GM23248 (cell line): Measurements from ENCODE around the gene MRPL19. TPM values are rescaled to one million over a fixed set of nuclear protein-coding genes. Genes with fewer than 3 reads are reported as not detected.

Experiments used
- DNase-seq: peaks from one replicate; pipeline ENCODE4 v3.0.0-alpha.2; 2015
- H2AFZ ChIP-seq: fragments of 200-600 bp; sonication (generic); 2 replicates; pipeline ENCODE4 v1.6.1; 2016; ENCODE audit warnings: antibody characterized with exemption
- H3F3A ChIP-seq: fragments of 200-600 bp; sonication (generic); 2 replicates; pipeline ENCODE4 v1.6.1; 2016; ENCODE audit warnings: mild to moderate bottlenecking, antibody characterized with exemption, mixed run types; ENCODE audit not compliant: insufficient read depth
- H3K27ac ChIP-seq: fragments of 200-600 bp; sonication (generic); 2 replicates; pipeline ENCODE4 v1.5.1; 2016; ENCODE audit warnings: mild to moderate bottlenecking
- H3K27me3 ChIP-seq: fragments of 200-600 bp; sonication (generic); replicated peaks from 2 replicates; pipeline ENCODE4 v1.6.1; 2016; ENCODE audit warnings: mild to moderate bottlenecking; ENCODE audit not compliant: insufficient read depth
- H3K36me3 ChIP-seq: fragments of 200-600 bp; sonication (generic); 2 replicates; pipeline ENCODE4 v1.6.1; 2016; ENCODE audit warnings: low read depth, mild to moderate bottlenecking
- H3K4me1 ChIP-seq: fragments of 200-600 bp; sonication (generic); 2 replicates; pipeline ENCODE4 v1.6.1; 2016; ENCODE audit warnings: mild to moderate bottlenecking; ENCODE audit not compliant: insufficient read depth
- H3K4me2 ChIP-seq: fragments of 200-600 bp; sonication (generic); one replicate; pipeline ENCODE4 v1.6.1; 2016; ENCODE audit warnings: mild to moderate bottlenecking; ENCODE audit not compliant: unreplicated experiment
- H3K4me3 ChIP-seq: fragments of 200-600 bp; sonication (generic); 2 replicates; pipeline ENCODE4 v1.5.1; 2016; ENCODE audit warnings: mild to moderate bottlenecking
- H3K79me2 ChIP-seq: fragments of 200-600 bp; sonication (generic); 2 replicates; pipeline ENCODE4 v1.6.1; 2016; ENCODE audit warnings: mild to moderate bottlenecking; ENCODE audit not compliant: insufficient read depth
- H3K9ac ChIP-seq: fragments of 200-600 bp; sonication (generic); 2 replicates; pipeline ENCODE4 v1.6.1; 2016; ENCODE audit warnings: mild to moderate bottlenecking
- H3K9me2 ChIP-seq: fragments of 200-600 bp; sonication (generic); 2 replicates; pipeline ENCODE4 v1.6.1; 2016; ENCODE audit warnings: mixed run types, mild to moderate bottlenecking, moderate library complexity; ENCODE audit not compliant: insufficient read depth
- H3K9me3 ChIP-seq: fragments of 200-600 bp; sonication (generic); one replicate; pipeline ENCODE4 v1.6.1; 2017; ENCODE audit warnings: low read depth
- H4K20me1 ChIP-seq: fragments of 200-600 bp; sonication (generic); 2 replicates; pipeline ENCODE4 v1.6.0; 2016; ENCODE audit not compliant: insufficient read depth
- EZH2 ChIP-seq: fragments of 200-600 bp; sonication (generic); IDR thresholded peaks from 2 replicates; pipeline ENCODE4 v1.6.1; 2018; ENCODE audit warnings: antibody characterized with exemption, mild to moderate bottlenecking; ENCODE audit not compliant: insufficient read depth, poor library complexity, severe bottlenecking
- EZH2phosphoT487 ChIP-seq: fragments of 200-600 bp; sonication (generic); IDR thresholded peaks from 2 replicates; pipeline ENCODE4 v1.6.1; 2018; ENCODE audit warnings: antibody characterized with exemption, moderate library complexity, mild to moderate bottlenecking, low read depth; ENCODE audit not compliant: insufficient read depth
- WGBS, 2 experiments: methylation state at CpG; one replicate each; pipeline ENCODE4 v1.1.6; 2015 to 2017; ENCODE audit warnings: low lambda C conversion rate in 2 of 2, low coverage in 1 of 2; ENCODE audit errors: missing lambda C conversion rate in 2 of 2; 5-methylcytosine and 5-hydroxymethylcytosine counted together
- in situ Hi-C: fragments of 300-500 bp; cut with MboI; formaldehyde crosslinking; loops from 2 replicates; pipeline ENCODE4 v1.15.0; 2020
- polyA plus RNA-seq: library from polyadenylated mRNA; unstranded; fragments of >200 nt; fragmentation: Nextera tagmentation; extraction: Ambion mirVana; gene quantifications from 2 replicates; pipeline ENCODE4 v1.2.1, GENCODE V29; 2016
- total RNA-seq: library from RNA; depleted of rRNA; stranded (reverse); fragments of >200 nt; shearing (Covaris generic); gene quantifications from 2 replicates; pipeline ENCODE4 v1.2.3, GENCODE V29; 2014

Gene MRPL19
- total and polyA plus RNA-seq, 2 experiments from 2014 or later = 48.7 to 55.2 TPM

DNA sequence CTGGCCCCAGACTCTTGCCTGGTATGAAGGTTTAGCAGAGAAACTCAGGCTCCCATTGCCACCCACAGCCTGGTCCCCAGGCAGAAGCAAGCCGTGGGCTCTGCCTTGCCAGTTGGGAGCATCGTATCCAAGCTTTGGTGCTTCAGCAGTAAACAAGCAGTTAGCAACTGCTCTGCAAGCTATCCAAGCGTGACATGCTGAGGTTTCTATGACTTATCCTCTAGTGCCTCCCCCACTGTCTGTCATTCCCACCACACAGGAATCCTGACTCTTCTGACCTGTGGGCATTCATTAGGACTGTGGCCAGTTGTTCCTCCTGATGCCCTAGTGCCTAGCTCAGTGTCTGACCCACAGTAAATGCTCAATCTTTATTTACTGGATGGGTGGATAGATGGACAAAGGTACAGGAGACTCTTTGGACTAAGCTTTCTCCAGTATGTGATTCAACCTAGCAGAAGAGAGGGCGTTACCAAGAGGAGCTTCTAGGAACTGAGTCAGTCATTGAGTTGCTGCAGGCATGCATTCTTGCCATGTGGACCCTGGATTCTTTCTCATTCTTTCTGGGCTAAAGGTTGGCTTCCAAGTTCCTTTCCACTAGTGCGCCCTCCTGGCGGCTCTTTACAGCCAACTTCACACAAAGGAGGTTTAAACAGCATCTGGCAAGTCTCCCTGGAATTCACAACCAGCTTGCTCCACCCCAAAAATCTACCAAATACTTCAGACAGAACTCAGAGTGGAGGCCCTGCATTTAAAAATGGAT is 40.6 kb upstream of the MRPL19 start:
- Histone ChIP-seq H3K9ac (peak overlapping the region; percentile 77), H3K9me2 (no peaks in the 10 kb centered on the region), H3F3A (peaks cover 75% of the 10 kb centered on the region), H3K4me3 (peak overlapping the region; percentile 42; the same call in 1 of the 2 replicates), H3K27me3 (no peaks in the 10 kb centered on the region), H4K20me1 (no peaks in the 10 kb centered on the region), H2AFZ (peak overlapping the region; percentile 27; the same call in 1 of the 2 replicates), H3K27ac (peak overlapping the region; percentile 98), H3K36me3 (no peaks in the 10 kb centered on the region), H3K4me1 (peaks cover 72% of the 10 kb centered on the region), H3K4me2 (peak overlapping the region; percentile 64), H3K79me2 (no peaks in the 10 kb centered on the region), H3K9me3 (no peaks in the 10 kb centered on the region)
- peak; percentile 99 for DNase-seq
- TF ChIP-seq EZH2 (no peak), EZH2phosphoT487 (no peak)
- in situ Hi-C loops = loop anchor here (25.0 kb wide), 2 partner anchors 419 to 694 kb away; partner anchors contain the start of gene TACR1
- 3% methylated on average over 6 of the region's 6 CpGs for WGBS, 2 experiments

DNA sequence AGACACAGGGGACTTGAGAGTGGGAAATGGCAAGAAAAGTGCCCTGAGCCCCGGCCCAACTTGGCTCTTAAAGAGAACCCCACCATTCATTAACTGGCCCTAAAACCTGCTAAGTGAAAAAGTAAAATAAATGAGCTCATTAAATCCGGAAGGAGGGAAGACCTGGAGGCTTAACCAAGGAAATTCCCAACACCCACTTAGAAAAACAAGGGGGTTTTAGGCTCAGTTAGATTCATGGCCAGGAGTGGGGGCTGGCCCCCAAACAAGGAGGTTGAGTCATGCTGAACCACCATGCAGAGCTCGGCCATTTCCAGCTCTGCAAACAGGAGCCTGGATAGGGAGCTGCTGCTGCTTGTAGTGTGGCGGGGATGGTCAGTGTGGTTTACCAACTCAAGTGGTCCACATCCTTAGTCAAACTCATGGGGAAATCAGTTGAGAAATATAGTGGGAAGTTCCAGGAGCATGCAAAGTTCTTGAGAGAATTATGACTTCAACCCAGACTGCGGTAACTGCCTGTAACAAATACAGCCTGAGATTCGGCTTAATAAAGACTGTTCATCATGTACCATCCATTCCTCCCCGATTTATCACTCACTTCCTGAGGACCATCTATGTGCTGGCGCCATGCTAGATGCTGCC is 39.7 kb upstream of the MRPL19 start:
- H3K9me2 ChIP-seq = no peaks in the 10 kb centered on the region
- TF ChIP-seq EZH2 (no peak), EZH2phosphoT487 (no peak)
- H3K4me1 ChIP-seq = peaks cover 68% of the 10 kb centered on the region
- peak overlapping the region; percentile 27; the same call in 1 of the 2 replicates for H2AFZ ChIP-seq
- H3K27me3 ChIP-seq = no peaks in the 10 kb centered on the region
- H3K36me3 ChIP-seq = no peaks in the 10 kb centered on the region
- no peaks in the 10 kb centered on the region for H3K79me2 ChIP-seq
- peak overlapping the region; percentile 98 for H3K27ac ChIP-seq
- H3K4me3 ChIP-seq = peak overlapping the region; percentile 32
- H3K4me2 ChIP-seq = peak overlapping the region; percentile 59
- H3F3A ChIP-seq = peaks cover 66% of the 10 kb centered on the region
- peak; percentile 62 for DNase-seq
- in situ Hi-C loops = loop anchor here (25.0 kb wide), 2 partner anchors 420 to 695 kb away; partner anchors contain the start of gene TACR1
- no peaks in the 10 kb centered on the region for H3K9me3 ChIP-seq
- H3K9ac ChIP-seq = peak overlapping the region; percentile 59
- no peaks in the 10 kb centered on the region for H4K20me1 ChIP-seq
- WGBS, 2 experiments = 56 to 59% methylated on average over 8 of the region's 8 CpGs

DNA sequence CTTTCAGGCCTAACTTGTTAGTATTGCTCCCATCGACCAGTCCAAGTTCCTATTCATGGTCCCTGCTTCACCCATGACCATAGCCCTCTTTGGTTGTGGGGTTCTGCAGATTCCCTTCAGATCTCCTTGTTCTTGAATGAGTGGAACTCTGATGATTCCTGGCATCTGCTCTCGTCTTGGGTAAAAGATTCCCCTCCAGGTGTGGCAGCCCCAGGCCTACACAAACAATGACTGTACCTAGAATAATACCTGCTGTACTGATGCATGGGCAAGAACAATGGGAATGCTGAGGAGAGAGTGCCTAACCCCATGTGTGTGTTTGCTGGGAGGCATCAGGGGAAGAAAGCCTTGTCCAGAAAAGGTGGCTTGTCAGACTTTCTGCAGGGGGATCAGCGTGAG is 39.2 kb upstream of the MRPL19 start:
- H3K4me2 ChIP-seq = peak overlapping the region; percentile 59
- in situ Hi-C loops = loop anchor here (25.0 kb wide), 2 partner anchors 420 to 695 kb away; partner anchors contain the start of gene TACR1

DNA sequence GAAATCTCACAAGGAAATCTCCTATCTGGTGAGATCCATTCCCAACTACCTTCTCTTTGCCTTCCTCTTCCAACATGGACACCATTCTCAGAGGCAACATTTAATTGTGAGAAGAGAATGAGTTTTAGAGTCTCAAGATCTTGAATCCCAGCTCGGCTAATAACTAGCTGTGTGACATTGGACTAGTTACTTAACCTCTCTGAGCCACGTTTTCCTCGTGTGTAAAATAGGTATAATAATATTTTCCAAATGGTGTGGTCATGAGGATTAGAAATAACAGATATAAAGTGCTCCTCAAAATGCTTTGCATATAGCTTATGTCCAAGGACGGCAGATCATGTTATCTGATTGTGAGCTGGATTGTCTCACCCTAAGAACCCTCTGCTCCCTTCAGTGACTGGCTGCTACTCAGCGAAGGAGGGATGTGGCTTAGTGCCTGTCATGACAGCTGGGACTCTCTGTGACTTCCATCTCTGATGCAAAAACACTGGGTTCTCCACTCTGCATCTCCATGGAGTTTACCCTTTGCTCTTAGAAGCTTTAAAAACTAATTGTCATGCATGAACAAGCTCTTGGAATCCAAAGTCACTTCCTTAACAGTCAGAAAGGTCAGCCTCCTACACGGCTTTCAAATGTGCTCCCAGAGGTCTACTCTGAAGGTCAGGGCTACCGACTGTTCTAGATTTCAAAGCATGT is 38.4 kb upstream of the MRPL19 start:
- 67 to 69% methylated on average over 7 of the region's 7 CpGs for WGBS, 2 experiments
- Histone ChIP-seq H3K27ac (no peak overlapping the region), H3K9me2 (no peaks in the 10 kb centered on the region), H3F3A (peaks cover 55% of the 10 kb centered on the region), H3K4me3 (peak overlapping the region; percentile 65; the same call in 1 of the 2 replicates), H3K4me2 (peak overlapping the region; percentile 80), H4K20me1 (no peaks in the 10 kb centered on the region), H3K79me2 (no peaks in the 10 kb centered on the region), H3K9me3 (no peaks in the 10 kb centered on the region), H3K36me3 (no peaks in the 10 kb centered on the region), H3K9ac (0 out of 2 replicates have a peak overlapping the region, but pooled peaks have one; percentile 50), H2AFZ (peak overlapping the region; percentile 70), H3K4me1 (peaks cover 55% of the 10 kb centered on the region), H3K27me3 (no peaks in the 10 kb centered on the region)
- in situ Hi-C loops = loop anchor here (25.0 kb wide), 2 partner anchors 421 to 696 kb away; partner anchors contain the start of gene TACR1
- DNase-seq = peak; percentile 40
- TF ChIP-seq EZH2phosphoT487 = no peak
- TF ChIP-seq EZH2 = no peak

More for the DNA sequence above, 39.2 kb upstream of the MRPL19 start:
- no peaks in the 10 kb centered on the region for H4K20me1 ChIP-seq
- peak overlapping the region; percentile 98 for H3K27ac ChIP-seq
- H3K4me1 ChIP-seq = peaks cover 63% of the 10 kb centered on the region
- H3K9ac ChIP-seq = no peak overlapping the region
- H3K79me2 ChIP-seq = no peaks in the 10 kb centered on the region
- no peaks in the 10 kb centered on the region for H3K9me3 ChIP-seq
- 92 to 94% methylated on average over 3 of the region's 3 CpGs for WGBS, 2 experiments
- TF ChIP-seq EZH2 (no peak), EZH2phosphoT487 (no peak)
- no peaks in the 10 kb centered on the region for H3K9me2 ChIP-seq
- H3K27me3 ChIP-seq = no peaks in the 10 kb centered on the region
- H3K4me3 ChIP-seq = no peak overlapping the region
- DNase-seq = no peak
- peaks cover 60% of the 10 kb centered on the region for H3F3A ChIP-seq
- no peak overlapping the region for H2AFZ ChIP-seq
- H3K36me3 ChIP-seq = no peaks in the 10 kb centered on the region
